ENCODE measurements around the gene SLC10A7. TPM values are rescaled to one million over a fixed set of nuclear protein-coding genes. Genes with fewer than 3 reads are reported as not detected.
"Not testable (repeated sequence)": the region's sequence is repeated elsewhere in the genome, so short reads cannot be mapped to it uniquely, and the experiment has no call there.

SLC10A7 gene
- polyA plus RNA-seq, 4 donors: 13.4 to 18.0 (median 16.4) TPM

DNA sequence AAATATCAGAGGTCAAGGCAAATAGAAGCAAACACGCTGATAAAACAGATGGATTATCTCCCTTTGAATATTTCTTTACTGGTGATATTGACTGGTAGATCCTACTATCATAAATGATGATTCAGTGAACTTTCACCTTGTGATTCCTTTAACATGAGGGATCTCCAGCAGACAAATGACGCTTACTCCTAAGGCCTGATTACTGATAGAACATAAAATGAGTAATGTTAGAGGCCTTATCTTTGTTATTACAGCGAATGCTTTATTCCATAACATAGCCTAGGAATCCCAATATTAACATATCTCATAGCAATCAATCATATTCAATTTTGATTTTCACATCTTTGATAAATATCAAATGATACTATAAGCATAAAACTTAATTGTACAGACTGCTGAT is 152.3 kb downstream of the SLC10A7 start:
- DNase-seq (ENCODE audit: low read depth in 4 of 4, low spot score in 3 of 4): no peak

DNA sequence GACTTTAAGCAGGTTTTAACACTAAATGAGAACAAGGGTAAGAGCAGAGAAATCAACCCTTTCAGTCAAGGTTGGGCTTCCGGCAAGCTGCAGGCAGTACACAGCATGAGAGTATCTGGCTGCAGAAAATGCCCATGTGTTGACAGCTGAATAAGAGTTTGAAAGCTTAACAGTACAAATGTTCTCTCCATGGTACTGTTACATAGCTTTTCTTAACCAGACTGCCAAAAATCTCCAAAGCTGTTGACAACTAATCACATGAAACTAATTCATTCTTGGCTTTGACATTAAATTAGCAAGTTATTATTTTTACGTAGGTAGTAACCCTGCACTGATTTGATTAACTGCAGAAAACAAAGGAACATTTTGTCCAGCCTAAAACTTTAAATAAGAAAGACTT is 153.5 kb downstream of the SLC10A7 start:
- no peak for DNase-seq (ENCODE audit: low read depth in 4 of 4, low spot score in 3 of 4)

DNA sequence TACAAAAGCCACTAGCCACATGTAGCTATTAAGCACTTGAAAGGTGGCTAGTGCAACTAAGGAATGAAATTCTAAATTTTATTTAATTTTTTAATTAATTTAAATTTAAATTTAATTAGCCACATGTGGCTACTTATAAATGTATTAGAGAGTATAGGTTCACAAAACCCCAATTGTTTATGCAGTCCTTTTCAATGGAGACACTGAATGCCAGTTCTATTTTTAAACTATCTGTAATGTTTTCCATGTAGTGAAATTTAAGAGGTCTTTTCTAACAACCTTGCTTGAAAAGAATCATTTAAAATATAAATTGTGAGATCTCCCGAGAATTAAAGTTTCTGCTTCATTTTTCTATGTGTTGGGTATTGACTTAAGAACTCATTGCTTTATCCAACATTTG is 154.4 kb downstream of the SLC10A7 start:
- no peak for DNase-seq (ENCODE audit: low read depth in 4 of 4, low spot score in 3 of 4)

DNA sequence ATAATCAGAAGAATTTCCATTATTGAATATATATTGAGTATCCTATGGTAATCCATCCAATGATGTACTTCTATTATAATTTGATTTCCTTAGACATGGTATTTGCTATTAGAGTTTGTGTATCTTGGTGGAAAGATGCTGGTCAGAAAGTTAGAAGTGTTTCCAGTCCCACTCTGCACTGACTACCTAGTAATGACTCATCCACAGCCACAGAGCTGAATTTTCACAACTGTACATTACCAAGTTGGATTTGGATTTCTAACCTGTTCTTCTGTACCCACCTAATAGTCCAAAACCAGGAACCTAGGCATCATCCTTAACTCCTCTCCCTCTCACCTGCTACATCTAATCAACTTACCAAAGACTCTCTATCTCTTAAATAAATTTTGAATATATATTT is 162.0 kb downstream of the SLC10A7 start:
- DNase-seq (ENCODE audit: low read depth in 4 of 4, low spot score in 3 of 4): no peak

DNA sequence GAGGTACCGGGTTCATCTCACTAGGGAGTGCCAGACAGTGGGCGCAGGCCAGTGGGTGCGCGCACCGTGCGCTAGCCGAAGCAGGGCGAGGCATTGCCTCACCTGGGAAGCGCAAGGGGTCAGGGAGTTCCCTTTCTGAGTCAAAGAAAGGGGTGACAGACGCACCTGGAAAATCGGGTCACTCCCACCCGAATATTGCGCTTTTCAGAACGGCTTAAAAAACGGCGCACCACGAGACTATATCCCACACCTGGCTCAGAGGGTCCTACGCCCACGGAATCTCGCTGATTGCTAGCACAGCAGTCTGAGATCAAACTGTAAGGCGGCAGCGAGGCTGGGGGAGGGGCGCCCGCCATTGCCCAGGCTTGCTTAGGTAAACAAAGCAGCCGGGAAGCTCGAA is 171.6 kb downstream of the SLC10A7 start:
- DNase-seq (ENCODE audit: low read depth in 4 of 4, low spot score in 3 of 4): not testable (repeated sequence)

DNA sequence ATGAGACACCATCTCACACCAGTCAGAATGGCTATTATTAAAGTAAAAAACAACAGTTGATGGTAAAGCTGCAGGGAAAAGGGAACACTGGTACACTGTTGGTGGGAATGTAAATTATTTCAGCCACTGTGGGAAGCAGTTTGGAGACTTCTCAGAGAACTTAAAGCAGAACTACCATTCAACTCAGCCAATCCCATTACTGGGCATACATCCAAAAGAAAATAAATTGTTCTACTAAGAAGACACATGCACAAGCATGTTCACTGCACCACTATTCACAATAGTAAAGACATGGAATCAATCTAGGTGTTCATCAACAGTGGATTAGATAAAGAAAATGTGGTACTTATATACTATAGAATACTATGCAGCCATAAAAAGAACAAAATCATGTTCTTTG is 172.4 kb downstream of the SLC10A7 start:
- DNase-seq (ENCODE audit: low read depth in 4 of 4, low spot score in 3 of 4): no peak

DNA sequence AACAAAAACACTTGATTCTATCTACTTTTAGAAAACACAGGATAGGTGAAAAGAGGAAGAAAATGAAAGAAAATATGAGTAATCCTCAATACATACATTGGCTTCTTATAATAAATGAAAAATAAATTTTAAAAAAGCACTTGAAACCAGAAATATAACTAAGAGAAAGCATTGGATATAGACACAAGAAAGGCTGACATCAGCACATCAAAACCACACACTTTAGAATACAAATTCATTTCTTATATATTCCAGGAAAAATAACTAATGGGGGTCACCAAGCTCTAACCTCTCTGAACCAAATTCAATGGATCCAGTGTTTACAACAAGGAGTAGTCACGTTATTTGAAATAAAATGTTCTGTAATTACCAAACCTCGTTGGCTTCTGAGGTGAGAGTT is 173.9 kb downstream of the SLC10A7 start:
- DNase-seq (ENCODE audit: low read depth in 4 of 4, low spot score in 3 of 4): no peak

DNA sequence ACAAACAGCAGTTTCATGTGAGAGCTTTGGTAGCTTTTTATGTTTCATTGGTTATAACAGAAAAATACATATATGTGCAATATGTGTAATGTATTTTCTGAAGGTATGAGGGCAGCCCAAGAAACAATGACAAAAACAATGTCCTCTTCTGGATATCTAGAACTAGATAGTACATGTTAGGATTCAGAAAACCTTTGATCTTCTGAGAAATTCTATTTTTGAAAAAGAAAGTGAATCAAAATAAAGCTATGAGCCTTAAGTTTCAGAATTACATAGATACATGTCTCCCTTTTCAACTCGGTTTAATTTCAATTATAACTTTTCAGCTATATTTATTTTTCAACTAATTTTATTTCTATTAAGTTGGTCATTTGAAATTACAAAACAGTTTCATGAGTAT is 175.5 kb downstream of the SLC10A7 start:
- DNase-seq (ENCODE audit: low read depth in 4 of 4, low spot score in 3 of 4): no peak

DNA sequence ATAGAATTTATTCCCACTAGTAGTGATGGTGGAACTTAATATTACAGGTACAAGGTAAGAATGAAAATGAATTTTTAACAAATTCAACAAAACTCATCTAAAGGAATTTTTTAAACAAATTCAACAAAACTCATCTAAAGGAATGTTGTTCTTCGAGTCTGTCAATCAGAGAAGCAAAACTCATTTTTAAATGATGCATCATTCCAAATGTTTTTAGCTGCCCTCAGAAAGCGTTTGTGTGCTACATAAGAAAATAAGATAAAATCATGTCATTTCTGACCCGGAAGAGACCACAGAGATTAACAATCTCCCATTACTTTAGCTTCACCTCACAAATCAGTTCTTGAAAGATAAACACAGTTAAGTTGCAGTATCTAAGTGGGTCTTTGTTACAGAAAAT is 178.0 kb downstream of the SLC10A7 start:
- no peak for DNase-seq (ENCODE audit: low read depth in 4 of 4, low spot score in 3 of 4)

DNA sequence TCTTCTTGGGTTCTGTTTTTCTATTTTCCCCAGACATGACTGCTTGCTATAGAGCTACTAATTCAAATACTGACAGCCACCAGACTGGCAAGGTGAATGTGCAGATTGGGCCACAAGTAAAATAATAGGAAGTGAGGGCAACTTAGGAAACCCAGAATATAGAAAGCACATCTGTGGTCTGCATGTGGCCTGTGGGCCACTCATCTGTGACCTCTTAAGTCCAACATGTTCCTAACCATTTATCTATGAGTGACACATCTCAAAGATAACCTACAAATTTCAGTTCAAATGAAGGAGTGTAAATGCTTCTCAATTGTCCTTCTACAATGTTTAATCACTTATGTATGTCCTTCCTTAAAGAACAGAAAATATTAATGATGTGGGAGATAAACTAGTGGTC is 178.5 kb downstream of the SLC10A7 start:
- DNase-seq (ENCODE audit: low read depth in 4 of 4, low spot score in 3 of 4): no peak

DNA sequence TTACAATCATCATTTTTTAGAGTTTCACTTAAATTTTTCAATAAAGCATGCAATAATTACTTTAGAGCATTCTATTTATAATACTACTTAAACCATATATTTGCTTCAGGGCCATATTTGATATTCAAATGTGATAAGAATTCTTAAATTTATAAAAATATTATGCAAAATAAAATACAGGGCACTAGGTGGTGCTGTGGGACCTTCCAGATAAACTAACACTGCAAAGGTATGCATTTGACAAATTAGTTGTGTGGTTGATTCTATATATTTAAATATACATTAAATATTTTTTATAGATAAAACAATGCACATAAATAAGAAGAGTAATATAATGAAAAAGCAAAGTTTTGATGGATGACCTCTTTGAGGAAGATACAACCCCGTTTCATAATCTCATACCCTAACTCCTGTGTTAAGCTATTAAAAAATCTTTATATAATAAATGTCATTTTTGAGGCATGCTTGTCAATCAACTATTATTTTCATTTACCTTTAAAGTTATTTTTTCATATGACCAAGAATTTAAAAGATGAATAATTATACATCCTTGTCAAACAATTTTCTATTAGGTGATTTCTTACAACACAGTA is 179.0 kb downstream of the SLC10A7 start:
- peak in 3 of 4 donors; percentile 7 to 22 (median 18) for DNase-seq (ENCODE audit: low read depth in 4 of 4, low spot score in 3 of 4)

DNA sequence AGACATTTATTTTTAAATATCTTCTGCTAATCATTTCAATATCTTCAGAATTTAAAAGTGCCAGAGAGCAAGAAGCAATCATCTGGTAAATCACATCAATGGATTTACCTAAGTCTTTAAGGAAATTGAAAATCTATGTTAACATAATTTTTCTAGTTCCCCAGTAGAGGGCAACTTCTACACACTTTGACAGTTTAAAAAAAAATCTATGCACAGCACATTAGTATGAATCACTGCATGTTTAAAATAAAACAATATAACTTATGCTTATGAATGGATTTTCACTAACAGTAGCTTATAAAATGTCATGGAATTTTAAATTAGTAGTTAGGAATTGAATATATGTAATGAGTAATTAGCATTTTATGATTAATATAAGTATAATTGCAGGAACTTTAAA is 180.9 kb downstream of the SLC10A7 start:
- no peak for DNase-seq (ENCODE audit: low read depth in 4 of 4, low spot score in 3 of 4)

DNA sequence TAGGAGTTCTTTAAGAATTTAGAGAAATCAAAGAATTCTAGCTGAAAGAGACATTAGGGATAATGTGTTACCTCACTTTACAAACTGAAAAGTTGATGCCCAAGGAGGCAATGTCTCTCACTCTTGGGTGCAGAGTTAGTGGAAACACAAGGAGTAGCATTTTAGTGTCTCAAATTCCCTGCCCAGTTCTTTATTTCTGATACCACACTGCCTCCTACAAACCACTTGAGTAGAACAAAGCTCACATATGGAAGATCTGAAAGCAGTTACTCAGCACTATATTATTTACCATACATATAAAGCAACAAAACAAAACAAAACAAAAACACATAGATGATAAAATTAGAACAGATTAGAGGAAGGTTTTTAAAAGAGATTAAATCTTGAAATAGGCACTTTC is 183.2 kb downstream of the SLC10A7 start:
- DNase-seq (ENCODE audit: low read depth in 4 of 4, low spot score in 3 of 4): no peak

DNA sequence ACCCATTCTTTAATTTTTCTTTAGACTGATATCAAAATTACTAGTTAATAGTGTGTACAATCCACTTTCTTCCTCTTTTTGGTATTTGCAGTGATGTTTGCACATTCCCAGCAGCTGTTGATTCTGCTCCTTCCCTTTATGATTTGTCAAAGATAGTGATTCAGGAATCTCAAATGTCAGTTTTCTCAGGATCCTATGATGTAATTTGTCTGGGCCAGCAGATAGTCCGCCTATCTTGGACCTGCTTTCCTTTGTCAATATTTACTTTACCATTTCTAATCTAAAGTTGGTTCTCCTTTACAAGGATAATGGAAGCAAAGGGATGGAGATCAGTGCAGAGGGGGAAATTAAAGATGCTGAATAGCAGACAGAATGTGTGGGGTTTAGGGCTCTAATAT is 185.3 kb downstream of the SLC10A7 start:
- DNase-seq (ENCODE audit: low read depth in 4 of 4, low spot score in 3 of 4): no peak

DNA sequence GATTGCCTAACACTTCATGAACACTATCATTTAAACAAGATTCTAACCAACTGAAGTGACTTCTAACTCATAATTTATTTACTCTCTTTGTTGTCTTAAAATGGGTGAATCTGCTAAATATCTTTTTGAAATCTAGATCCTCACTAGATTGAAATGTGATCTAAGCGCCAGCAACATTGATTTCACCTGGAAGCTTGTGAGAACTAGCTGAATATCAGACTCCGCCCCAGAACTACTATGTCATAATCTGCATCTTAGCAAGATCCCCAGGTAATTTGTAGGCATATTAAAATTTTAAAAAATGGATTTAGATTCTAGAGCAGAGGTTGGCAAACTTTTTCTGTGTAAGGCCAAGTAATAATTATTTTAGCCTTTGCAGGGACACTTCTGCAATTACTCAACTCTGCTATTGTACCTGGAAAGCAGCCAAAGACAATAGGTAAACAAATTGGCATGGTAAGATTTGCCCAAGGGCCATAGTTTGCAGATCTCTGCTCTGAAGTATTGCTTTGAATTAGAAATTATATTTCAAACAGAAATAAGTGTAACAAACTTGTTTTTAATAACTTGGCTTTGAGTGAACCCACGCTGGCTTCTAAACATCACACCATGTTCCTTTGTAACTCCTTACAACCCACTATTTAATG is 185.9 kb downstream of the SLC10A7 start:
- DNase-seq (ENCODE audit: low read depth in 4 of 4, low spot score in 3 of 4): no peak

DNA sequence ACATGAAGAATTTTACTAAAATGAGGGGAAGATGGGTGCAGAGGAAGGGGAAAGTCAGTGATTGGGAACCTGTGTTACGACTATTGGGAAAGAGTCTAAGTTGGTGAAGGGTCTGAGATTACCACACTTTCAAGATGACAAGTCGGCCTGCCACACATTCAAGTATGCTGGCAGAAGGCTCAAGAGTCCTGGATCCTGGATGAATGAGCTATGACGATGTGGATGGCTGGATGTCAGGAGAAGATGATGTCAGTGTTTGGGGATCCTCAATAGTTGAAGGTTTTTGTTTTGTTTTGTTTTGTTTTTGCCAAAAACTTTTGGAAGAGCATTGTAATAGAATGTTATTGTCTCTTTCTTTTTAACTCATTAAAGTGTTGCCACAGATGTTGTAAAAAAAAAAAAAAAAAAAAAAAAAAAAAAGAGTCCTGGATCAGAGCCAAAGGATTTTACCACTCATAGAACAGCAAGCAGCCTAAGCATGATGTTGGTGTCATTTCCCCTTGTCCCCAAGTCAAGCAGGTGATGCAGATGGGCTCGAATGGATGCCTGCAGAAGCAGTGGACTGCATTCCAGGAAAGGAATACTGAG is 186.8 kb downstream of the SLC10A7 start:
- no peak for DNase-seq (ENCODE audit: low read depth in 4 of 4, low spot score in 3 of 4)

DNA sequence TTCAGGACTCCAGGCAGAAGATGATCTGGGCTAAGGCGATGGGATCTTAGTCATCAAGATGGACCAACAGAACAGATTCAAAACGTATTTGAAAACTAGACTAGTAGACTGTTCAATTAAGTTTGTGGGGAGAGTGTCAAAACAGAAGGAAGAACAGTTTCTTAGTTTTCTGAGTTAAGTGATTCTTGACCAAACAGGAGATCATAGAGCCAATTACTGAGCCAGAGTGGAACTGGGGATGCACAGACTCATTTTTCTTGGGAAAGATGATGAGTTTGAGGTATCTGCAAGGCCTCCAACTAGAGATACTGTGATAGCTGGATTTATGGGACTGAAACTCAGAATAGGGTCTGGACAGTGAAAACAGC is 187.9 kb downstream of the SLC10A7 start:
- no peak for DNase-seq (ENCODE audit: low read depth in 4 of 4, low spot score in 3 of 4)

DNA sequence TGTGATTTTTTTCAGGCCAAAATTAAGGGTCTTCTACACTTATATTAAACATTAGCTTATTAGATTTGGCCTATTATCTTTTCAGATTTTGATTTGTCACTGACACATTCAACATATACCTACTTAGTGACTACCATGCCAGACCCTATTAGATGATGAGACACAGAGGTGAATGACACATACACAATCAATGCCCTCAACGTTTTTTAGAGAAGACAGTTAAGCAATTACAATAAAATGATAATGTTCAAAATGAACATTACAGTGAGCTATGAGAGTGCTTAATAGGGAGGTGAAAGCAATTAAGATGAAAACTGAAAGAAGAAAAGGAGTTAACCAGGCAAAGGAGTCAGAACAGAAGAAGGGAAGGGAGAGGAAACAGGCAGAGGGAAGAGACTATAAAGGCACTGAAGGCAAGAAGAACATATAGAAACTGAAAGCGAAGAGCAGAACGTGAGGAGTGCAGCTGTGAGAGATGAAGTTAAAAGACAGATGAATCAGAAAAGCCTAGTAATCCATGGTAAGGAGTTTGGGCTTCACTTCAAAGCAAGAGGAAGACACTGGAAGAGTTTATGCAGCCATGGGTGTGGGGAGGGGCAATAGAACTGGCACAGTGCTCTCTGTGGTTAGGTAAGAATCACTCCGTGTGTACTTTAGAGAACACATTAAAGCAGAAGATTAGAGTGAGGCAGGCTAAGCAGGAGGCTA is 188.4 kb downstream of the SLC10A7 start:
- no peak for DNase-seq (ENCODE audit: low read depth in 4 of 4, low spot score in 3 of 4)

DNA sequence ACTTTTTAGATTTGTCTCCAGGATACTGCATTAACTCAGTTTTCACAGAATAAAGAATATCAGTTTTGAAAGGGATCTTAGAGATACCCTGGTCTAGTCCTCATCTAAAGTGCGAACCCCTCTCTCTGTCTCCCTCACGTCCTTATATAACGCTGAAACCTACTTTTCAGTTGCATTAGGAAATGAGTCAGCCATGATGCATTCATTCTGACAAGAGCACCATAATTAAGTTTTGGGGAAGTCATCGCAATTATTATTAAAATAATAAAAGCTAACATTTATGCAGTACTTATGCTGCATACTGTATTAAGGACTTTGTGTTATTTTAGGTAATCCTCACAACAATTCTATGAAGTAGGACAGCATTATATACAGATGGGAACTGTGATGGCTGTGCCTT is 191.3 kb downstream of the SLC10A7 start:
- DNase-seq (ENCODE audit: low read depth in 4 of 4, low spot score in 3 of 4): no peak

DNA sequence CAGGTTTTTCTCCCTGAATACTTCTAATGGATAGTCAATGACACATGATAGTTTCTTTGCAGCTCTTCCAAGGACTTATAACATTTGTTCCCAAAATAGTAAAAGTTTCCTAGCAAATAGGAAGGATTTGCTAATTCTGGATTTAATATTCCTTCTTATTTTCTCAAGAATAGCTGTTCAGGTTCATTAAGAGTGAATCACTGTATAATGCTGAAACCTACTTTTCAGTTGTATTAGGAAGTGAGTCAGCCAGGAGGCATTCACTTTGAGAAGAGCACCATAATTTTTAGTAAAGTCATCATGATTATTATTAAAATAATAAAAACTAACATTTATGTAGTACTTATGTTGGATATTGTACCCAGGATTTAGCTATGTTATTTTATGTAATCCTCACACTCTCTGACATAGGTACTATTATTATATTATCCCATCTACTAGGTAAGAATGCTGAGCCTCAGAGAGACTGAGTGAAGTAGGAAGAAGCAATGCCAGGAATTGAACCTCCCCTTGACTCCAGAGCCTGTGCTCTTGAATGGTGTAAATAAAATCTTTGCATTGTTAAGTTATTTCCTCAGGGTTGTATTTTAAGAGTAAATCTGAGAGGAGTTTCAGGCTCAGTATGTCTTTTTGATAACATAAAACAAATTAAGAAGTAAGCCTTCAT is 192.6 kb downstream of the SLC10A7 start:
- DNase-seq (ENCODE audit: low read depth in 4 of 4, low spot score in 3 of 4): no peak
